ENCODE measurements around the gene EHBP1.

Gene EHBP1

GRCh38 chr2:62904344-62904743, 198.8 kb downstream of the EHBP1 start:
- DNase-seq (ENCODE audit: low spot score): no peak
- ChIA-PET CTCF (no interaction called here), POLR2A (ENCODE audit: low non-redundant PET) (no interaction called here)
- TF ChIP-seq CTCF (conservative IDR thresholded peaks at IDR 0.05; ENCODE audit: low read depth): no peak
- no peak overlapping the region for H3K27ac ChIP-seq

- POLR2A ChIA-PET (ENCODE audit: low non-redundant PET): no interaction called here
- no peak for TF ChIP-seq CTCF (conservative IDR thresholded peaks at IDR 0.05; ENCODE audit: low read depth)
- DNase-seq (ENCODE audit: low spot score): no peak
- CTCF ChIA-PET: no interaction called here
- H3K27ac ChIP-seq: no peak overlapping the region
Measured at GRCh38 chr2:62908145-62908544, 202.6 kb downstream of the EHBP1 start.

- POLR2A ChIA-PET (ENCODE audit: low non-redundant PET): no interaction called here
- TF ChIP-seq CTCF (conservative IDR thresholded peaks at IDR 0.05; ENCODE audit: low read depth): no peak
- DNase-seq (ENCODE audit: low spot score): no peak
- no peak overlapping the region for H3K27ac ChIP-seq
- CTCF ChIA-PET: interaction anchor here (0.6 kb wide), 1 partner anchor 640 kb away, joined by 3 read pairs; no protein-coding TSS in a partner anchor
Measured at GRCh38 chr2:62913311-62913710, 207.8 kb downstream of the EHBP1 start.

GRCh38 chr2:62919041-62919440, 213.5 kb downstream of the EHBP1 start:
- CTCF ChIA-PET: no interaction called here
- no peak for DNase-seq (ENCODE audit: low spot score)
- POLR2A ChIA-PET (ENCODE audit: low non-redundant PET): no interaction called here
- H3K27ac ChIP-seq: no peak overlapping the region
- TF ChIP-seq CTCF (conservative IDR thresholded peaks at IDR 0.05; ENCODE audit: low read depth): no peak

GRCh38 chr2:62920070-62920469, 214.6 kb downstream of the EHBP1 start:
- CTCF ChIA-PET: no interaction called here
- no peak for DNase-seq (ENCODE audit: low spot score)
- no peak for TF ChIP-seq CTCF (conservative IDR thresholded peaks at IDR 0.05; ENCODE audit: low read depth)
- H3K27ac ChIP-seq: no peak overlapping the region
- POLR2A ChIA-PET (ENCODE audit: low non-redundant PET): no interaction called here

GRCh38 chr2:62923242-62923641, 217.7 kb downstream of the EHBP1 start:
- ChIA-PET CTCF (no interaction called here), POLR2A (ENCODE audit: low non-redundant PET) (no interaction called here)
- TF ChIP-seq CTCF (conservative IDR thresholded peaks at IDR 0.05; ENCODE audit: low read depth): no peak

GRCh38 chr2:62923881-62924280, 218.4 kb downstream of the EHBP1 start:
- POLR2A ChIA-PET (ENCODE audit: low non-redundant PET): no interaction called here
- no peak overlapping the region for H3K27ac ChIP-seq
- CTCF ChIA-PET: no interaction called here
- DNase-seq (ENCODE audit: low spot score): no peak
- TF ChIP-seq CTCF (conservative IDR thresholded peaks at IDR 0.05; ENCODE audit: low read depth): no peak

More at GRCh38 chr2:62923242-62923641, 217.7 kb downstream of the EHBP1 start:
- no peak for DNase-seq (ENCODE audit: low spot score)
- H3K27ac ChIP-seq: no peak overlapping the region
